IPS-NIHi11 (cell line): ENCODE data around the gene VIT.
"Not testable (repeated sequence)": the region's sequence is repeated elsewhere in the genome, so short reads cannot be mapped to it uniquely, and the experiment has no call there.

Source experiments
- DNase-seq: peaks from one replicate; pipeline ENCODE4 v3.0.0; 2012; ENCODE audit warnings: mixed read lengths, low spot score

The VIT gene

DNA sequence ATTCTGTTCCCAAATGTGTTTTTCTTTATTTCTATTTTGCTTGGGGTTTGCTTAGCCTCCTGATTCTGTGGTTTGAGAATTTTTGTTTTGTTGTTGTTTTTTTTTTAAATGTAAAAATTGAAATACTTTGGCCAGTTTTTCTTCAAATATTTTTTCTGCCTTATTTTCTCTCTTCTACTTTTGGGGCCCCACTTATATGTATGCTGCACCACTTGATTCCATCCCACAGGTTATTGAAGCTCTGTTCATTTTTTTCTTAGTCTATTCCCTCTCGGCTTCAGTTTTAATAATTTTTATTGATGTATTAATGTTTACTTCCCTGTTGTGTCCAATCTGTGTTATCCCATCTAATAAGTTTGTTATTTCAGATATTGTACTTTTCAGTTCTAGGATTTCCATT, 17.7 kb upstream of the VIT start:
- DNase-seq, result no peak

GRCh38 chr2:36680012-36680411, 16.5 kb upstream of the VIT start:
- no peak for DNase-seq

GRCh38 chr2:36682562-36682961, 13.9 kb upstream of the VIT start:
- DNase-seq, result no peak

GRCh38 chr2:36683002-36683401, 13.5 kb upstream of the VIT start:
- no peak for DNase-seq

DNA sequence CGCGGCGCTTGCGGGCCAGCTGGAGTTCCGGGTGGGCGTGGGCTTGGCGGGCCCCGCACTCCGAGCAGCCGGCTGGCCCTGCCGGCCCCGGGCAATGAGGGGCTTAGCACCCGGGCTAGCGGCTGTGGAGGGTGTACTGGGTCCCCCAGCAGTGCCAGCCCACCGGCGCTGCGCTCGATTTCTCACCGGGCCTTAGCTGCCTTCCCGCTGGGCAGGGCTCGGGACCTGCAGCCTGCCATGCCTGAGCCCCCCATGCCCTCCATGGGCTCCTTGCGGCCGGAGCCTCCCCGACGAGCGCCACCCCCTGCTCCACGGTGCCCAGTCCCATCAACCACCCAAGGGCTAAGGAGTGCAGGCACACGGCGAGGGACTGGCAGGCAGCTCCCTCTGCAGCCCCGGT, 8.2 kb upstream of the VIT start:
- DNase-seq, result not testable (repeated sequence)

DNA sequence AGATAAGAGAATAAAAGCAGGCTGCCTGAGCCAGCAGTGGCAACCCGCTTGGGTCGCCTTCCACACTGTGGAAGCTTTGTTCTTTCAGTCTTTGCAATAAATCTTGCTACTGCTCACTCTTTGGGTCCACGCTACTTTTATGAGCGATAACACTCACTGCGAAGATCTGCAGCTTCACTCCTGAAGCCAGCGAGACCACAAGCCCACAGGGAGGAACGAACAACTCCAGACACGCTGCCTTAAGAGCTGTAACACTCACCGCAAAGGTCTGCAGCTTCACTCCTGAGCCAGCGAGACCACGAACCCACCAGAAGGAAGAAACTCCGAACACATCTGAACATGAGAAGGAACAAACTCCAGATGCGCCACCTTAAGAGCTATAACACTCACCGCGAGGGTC, 7.5 kb upstream of the VIT start:
- DNase-seq, result not testable (repeated sequence)

DNA sequence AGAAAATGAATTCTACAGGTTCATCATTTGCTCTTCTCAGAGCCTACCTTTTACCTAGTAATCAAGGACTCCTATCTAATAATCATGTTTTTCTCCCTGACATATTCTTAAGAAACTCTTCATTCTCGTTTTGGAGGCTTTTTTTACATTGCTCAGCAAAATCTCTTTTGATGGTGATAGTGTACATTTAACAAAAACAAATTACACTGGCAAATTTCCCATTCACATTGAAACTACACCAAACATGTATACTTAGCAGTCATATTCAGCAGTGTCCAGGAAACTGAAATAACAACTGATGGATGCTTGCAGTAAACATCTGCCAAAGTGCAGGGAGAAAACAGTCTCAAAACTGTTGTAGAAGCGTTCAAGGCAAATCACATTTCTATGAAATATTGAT, 4.4 kb upstream of the VIT start:
- DNase-seq, result no peak

DNA sequence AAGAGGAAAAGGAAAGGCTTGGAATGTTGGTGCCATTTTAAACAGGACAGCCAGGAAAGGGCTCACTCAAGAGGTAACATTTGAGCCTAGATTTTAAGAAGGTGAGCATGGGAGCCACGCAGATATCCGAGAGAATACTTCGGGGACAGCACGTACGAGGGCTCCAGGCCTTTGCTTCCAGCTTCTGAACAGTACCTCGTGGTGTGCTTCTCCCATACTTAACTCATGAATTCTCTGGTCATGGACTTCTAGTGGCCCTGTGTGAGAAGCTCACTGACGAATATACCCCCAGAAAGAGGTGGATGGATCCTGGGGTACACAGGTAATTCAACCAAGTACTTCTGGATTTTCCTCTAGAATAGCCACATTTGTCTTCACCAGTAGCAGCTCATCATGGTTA, 2.7 kb upstream of the VIT start:
- no peak for DNase-seq

GRCh38 chr2:36695746-36696415, 626 bp upstream of the VIT start:
- no peak for DNase-seq

DNA sequence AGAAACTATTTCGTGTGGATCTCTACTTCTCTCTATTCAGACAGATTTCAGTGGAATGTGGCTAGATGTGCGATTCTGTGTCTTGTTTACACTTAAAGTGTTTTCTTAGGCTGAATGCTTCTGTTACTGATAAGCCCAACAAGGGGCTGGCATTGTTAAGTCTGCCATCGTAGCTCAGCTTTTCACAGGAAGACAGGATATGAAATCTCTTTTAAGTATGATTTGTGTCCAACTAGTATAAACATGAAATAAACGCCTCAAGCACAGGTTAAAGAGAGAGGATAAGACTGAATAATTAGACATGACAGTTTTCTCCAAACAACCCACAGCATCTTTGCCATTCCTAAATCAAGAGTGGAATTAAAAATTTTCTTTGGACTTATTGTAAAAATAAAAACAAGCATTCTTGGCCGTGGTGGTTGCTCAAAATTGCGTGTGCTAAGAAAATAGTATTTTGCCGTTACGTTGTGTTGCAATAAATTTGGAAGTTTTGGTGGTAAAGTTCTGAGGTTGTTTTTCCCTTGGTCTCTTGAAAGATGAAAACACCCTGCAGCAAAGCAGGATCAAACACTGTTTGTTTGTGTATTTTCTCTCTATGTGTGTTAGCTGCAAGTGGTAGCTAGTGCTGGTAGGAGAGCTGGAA, 1.0 kb downstream of the VIT start:
- DNase-seq, result no peak

DNA sequence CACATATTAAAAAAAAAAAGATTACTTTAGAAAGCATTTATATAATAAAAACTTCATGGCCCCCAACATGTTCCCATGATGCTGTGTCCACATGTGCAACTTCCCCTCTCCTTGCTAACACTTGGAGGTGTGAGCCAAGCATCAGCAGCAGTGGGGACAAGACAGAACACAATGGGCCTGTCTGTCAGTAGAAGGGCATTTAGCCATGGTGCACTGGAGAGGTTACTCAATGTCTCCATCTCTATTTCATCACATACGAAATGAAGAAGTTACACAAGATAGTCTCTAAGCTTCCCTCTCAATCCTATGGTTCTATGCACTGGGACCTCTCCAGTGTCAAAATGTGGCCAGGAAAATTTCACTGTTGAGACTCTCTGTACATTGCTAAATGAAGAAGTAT, 2.5 kb downstream of the VIT start:
- DNase-seq, result no peak

GRCh38 chr2:36700311-36700710, 3.8 kb downstream of the VIT start:
- no peak for DNase-seq

DNA sequence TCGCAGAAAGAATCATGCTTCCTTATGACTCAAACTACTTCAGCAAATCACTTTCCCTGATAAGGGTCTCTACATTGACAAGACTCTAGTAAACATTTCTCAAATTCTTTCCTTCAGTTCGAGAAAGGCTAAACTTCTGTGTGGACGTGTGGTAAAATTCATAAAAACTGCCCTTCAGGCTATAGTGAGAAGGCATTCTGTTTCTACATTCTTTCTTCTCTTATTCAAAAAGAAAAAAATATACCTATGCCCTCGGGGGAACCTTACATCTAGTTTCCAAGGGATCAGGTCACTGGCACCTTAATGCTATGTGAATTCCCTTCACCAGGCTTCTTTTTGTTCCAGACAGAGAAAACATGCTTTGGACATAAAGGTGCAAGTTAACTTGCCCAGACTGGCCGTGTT, 4.9 kb downstream of the VIT start:
- no peak for DNase-seq

DNA sequence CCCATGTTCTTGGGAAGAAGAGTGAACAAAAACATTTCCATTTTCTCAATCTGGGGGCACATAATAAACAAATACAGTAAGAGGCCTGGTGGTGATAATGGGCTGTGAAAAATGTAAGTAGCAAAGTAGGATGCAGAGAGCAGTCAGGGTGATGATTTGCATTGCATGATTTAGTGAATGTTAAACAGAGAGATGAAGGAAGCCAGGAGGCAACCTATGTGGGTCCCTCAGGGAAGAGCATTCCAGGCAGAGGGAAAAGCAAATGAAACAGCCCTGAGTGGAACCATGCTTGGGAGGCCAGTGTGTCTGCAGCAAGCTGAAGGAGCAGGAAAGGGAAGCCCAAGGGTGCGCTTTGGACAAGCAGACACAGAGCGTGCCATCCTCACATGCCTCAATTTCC, 5.4 kb downstream of the VIT start:
- DNase-seq, result no peak

DNA sequence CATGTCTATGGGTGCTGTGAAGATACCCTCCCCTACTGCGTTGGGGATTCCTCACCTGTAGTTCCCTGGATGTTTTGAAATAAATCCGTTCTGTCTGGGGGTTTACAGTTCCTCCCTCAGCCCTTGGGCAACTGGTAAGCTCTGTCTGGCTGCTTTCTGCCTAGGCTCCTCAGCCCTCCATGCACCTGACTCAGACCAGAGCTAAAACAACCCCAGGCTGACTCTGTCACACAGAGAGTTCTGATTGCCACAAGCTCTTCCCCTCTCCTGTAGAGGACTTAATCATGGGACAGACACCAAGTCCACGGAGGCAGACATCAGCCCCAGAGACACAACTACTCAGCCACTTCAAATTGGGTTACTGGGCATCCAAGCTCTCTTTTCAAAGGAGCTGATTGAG, 6.3 kb downstream of the VIT start:
- no peak for DNase-seq

GRCh38 chr2:36704475-36705150, 8.1 kb downstream of the VIT start:
- DNase-seq, result no peak

DNA sequence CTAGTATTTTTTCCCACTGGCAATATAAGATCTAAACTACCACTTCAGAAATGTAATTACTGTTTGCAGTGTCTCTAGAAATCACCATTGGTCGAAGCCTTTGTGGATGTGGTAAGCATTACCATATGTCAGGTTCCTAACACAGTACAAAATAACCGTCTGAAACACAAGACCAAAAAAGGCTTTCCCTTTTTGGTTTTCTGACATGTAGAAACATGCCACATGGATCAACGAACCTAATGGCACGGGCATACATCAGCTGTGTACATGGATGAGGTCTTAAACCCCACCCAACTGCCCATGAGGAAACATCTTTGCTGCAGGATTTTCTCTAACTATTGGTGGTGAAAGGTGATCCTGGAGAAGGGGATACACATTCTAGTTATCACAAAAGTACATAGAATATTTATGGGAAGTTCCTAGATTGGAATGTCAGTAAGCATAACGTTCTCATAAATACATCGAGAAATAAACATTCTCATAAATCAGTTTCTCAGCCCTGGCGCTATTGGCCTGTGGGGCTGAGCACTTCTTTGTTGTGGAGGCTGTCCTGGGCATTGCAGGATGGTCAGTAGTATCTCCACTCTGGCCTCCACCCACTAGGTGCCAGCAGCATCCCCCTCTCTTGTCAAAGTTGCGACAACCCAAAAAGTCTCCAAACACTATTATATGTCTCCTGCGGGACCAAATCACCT, 9.0 kb downstream of the VIT start:
- DNase-seq, result no peak

DNA sequence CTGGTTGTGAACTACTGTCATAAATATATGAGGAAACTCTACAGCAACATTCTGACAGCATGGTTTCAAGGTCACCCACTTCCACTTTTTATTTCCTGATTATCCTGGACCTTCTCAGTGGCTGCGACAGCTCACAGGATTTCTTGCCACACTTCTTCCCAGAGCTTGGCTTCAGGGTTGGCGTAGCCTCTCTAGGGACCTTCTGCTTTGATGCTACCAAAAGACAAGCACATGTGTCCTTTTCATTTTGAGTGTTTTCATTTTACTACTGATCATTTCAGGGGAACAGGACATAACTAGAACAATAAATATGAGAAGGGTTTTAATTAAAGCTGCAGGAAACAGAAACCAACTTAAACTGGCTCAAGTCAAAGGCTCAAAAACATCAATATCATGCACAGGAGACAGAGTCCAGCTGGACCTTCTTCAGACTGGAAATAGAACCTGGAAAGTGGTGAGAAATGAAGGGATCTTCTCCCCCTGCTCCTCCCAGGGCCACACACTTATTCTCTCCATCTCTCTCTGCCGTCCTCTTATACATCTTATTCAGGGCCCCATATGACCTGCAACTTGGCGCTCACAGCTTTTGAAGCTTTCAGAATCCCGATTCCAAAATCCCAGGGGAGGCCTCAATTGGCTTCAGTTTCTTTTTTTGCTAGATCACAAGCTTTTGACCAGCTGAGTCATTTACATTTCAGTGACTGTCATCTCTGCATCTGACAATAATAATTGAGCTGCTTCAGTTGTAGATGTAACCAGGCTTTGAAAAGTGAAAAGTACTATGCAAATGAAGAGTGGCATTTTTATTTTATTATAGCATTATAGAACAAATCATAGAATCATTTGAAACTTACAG, 9.7 kb downstream of the VIT start:
- DNase-seq, result no peak

DNA sequence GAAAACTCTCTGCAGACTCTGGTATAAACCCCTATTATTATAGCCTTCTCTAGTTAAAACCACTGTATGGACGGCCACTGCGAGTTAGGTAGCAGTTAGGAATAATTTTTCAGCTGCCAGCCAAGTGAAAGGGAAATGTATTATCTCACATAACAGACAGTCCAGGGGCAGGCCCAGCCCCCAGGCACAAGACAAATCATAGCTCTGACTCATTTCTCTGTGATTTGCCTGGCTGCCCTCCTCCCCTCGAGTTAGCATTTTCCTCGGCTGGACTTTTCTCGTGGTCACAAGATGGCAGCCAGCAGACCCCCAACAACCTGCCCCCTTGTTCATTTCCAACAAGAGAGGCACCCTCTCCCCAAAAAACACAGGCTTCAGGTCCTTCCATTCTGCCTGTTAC, 10.5 kb downstream of the VIT start:
- DNase-seq, result no peak

DNA sequence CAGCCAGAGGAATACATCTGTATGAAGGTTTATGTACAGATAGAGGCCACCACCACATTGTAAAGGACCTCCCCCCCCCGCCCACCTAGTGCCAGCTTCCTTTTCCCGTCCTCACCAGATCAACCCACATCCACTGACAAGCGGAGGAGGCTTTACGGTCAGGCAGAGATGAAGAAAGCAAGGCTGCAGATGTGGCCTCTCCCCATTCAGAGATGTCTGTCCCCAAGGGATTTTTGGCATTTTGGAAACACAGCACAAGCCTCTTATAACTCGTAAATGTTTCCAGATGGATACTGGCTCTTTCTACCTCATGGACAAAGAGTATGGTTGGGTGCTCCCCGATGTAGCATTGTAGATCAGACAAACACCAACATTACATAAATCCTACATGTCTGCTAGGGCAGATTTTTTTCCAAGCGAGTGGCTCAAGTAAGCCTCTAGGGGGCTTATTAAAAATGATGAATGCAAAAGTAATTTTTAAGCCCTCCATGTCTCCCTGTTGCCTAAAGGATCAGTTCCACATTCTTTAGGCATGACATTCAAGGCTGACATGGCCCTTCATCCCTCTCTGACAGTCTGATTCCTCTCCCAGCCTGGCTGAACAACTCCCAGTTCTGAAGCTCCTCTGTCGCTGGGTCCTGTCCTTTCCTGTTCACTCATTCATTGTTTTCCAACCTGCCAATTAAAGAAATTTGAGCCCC, 11.7 kb downstream of the VIT start:
- DNase-seq, result no peak

DNA sequence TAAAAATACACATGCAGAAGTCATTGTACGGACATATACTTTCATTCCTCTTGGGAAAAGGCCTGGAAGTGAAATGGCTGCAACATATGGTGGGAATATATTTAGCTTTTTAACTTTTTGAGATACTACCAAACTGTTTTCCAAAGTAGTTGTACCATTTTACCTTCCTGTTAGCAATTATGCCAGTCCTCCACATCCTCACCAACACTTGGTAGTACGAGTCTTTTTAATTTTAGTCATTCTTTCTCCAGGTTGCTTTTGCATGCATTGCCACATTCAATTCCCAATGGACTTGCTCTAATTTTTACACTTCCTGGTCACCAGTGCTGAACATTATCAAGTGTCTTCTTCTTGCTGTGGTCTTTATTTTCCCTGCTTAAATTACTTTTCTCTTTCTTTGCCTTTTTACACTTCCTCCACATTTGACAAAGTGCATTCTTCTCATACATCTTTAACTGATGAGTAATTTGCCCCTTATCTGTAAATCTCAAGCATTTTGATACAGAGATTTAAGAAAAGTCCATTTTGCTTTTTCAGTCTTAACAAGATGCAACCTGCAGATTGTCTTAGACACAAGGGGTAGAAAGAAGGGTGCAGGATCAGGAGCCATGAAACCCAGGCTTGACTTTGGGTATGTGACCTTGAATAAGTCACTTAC, 14.5 kb downstream of the VIT start:
- DNase-seq, result no peak
